WI38 (cell line): ENCODE results near the gene MACROD2.
"Not testable (repeated sequence)": the region's sequence is repeated elsewhere in the genome, so short reads cannot be mapped to it uniquely, and the experiment has no call there.

Source experiments
- H3K4me3 ChIP-seq: 2 replicates; pipeline ENCODE4 v1.5.1; 2011; ENCODE audit warnings: low read depth, mild to moderate bottlenecking, control low read depth, low read length
- CTCF ChIP-seq: IDR thresholded peaks from 2 replicates; pipeline ENCODE4 v1.5.1; 2012; ENCODE audit warnings: low read depth, mild to moderate bottlenecking, control low read depth, low read length

Gene MACROD2

GRCh38 chr20:15528391-15529111, 1533.2 kb downstream of the MACROD2 start:
- H3K4me3 ChIP-seq, result no peak overlapping the region
- no peak for TF ChIP-seq CTCF

- no peak overlapping the region for H3K4me3 ChIP-seq
- no peak for TF ChIP-seq CTCF
These were observed 1540.5 kb downstream of the MACROD2 start for GRCh38 chr20:15535863-15536262.

- not testable (repeated sequence) for H3K4me3 ChIP-seq
These were observed 1541.9 kb downstream of the MACROD2 start for GRCh38 chr20:15537200-15537599.

GRCh38 chr20:15542655-15543054, 1547.3 kb downstream of the MACROD2 start:
- no peak for TF ChIP-seq CTCF

GRCh38 chr20:15544742-15545141, 1549.4 kb downstream of the MACROD2 start:
- TF ChIP-seq CTCF, result no peak
- no peak overlapping the region for H3K4me3 ChIP-seq

More at GRCh38 chr20:15542655-15543054, 1547.3 kb downstream of the MACROD2 start:
- H3K4me3 ChIP-seq, result no peak overlapping the region

GRCh38 chr20:15546525-15547023, 1551.3 kb downstream of the MACROD2 start:
- no peak overlapping the region for H3K4me3 ChIP-seq
- TF ChIP-seq CTCF, result no peak

- TF ChIP-seq CTCF, result no peak
- H3K4me3 ChIP-seq, result no peak overlapping the region
These were observed 1551.8 kb downstream of the MACROD2 start for GRCh38 chr20:15547119-15547518.
